Smooth muscle cell (in vitro differentiated cells): ENCODE measurements around the gene DSC1. TPM values are rescaled to one million over a fixed set of nuclear protein-coding genes. Genes with fewer than 3 reads are reported as not detected.

Experiments used
- DNase-seq: peaks from one replicate; lab custom pipeline; 2025; ENCODE audit not compliant: unreplicated experiment; lab: John Stamatoyannopoulos, UW
- H2AFZ ChIP-seq: fragments of 200-600 bp; sonication (generic); 2 replicates; pipeline ENCODE4 v1.6.0; 2016; ENCODE audit warnings: antibody characterized with exemption, low read depth, mild to moderate bottlenecking
- H3F3A ChIP-seq: fragments of 200-600 bp; sonication (generic); 2 replicates; pipeline ENCODE4 v1.6.0; 2017; ENCODE audit warnings: antibody characterized with exemption, low read depth
- H3K27ac ChIP-seq: fragments of 200-600 bp; sonication (generic); 2 replicates; pipeline ENCODE4 v1.5.1; 2016; ENCODE audit warnings: low read depth, mild to moderate bottlenecking
- H3K27me3 ChIP-seq: fragments of 200-600 bp; sonication (generic); 2 replicates; pipeline ENCODE4 v1.6.1; 2016; ENCODE audit warnings: low read depth, mild to moderate bottlenecking
- H3K36me3 ChIP-seq: fragments of 200-600 bp; sonication (generic); 2 replicates; pipeline ENCODE4 v1.5.1; 2016; ENCODE audit warnings: low read depth
- H3K4me1 ChIP-seq: fragments of 200-600 bp; sonication (generic); 2 replicates; pipeline ENCODE4 v1.5.1; 2016; ENCODE audit warnings: low read depth
- H3K4me2 ChIP-seq: fragments of 200-600 bp; sonication (generic); 2 replicates; pipeline ENCODE4 v1.6.0; 2016; ENCODE audit warnings: mild to moderate bottlenecking
- H3K4me3 ChIP-seq: fragments of 200-600 bp; sonication (generic); 2 replicates; pipeline ENCODE4 v1.5.1; 2016; ENCODE audit warnings: mild to moderate bottlenecking
- H3K79me2 ChIP-seq: fragments of 200-600 bp; sonication (generic); 2 replicates; pipeline ENCODE4 v1.6.0; 2016; ENCODE audit warnings: low read depth, mild to moderate bottlenecking
- H3K9ac ChIP-seq: fragments of 200-600 bp; sonication (generic); 2 replicates; pipeline ENCODE4 v1.6.0; 2016; ENCODE audit warnings: low read depth
- H3K9me3 ChIP-seq: fragments of 200-600 bp; sonication (generic); replicated peaks from 2 replicates; pipeline ENCODE4 v1.5.1; 2016; ENCODE audit warnings: low read depth
- H4K20me1 ChIP-seq: fragments of 200-600 bp; sonication (generic); 2 replicates; pipeline ENCODE4 v1.6.0; 2016; ENCODE audit warnings: low read depth
- WGBS: methylation state at CpG from one replicate; pipeline ENCODE4 v1.1.7; 2016; ENCODE audit warnings: low lambda C conversion rate; 5-methylcytosine and 5-hydroxymethylcytosine counted together
- polyA plus RNA-seq: library from polyadenylated mRNA; unstranded; fragments of >200 nt; fragmentation: Nextera tagmentation; extraction: Ambion mirVana; gene quantifications from 2 replicates; pipeline ENCODE4 v1.2.1, GENCODE V29; 2016
- total RNA-seq: library from RNA; depleted of rRNA; stranded (reverse); fragments of >200 nt; gene quantifications from 2 replicates; pipeline ENCODE4 v1.2.3, GENCODE V29; 2014
- TF ChIP-seq, protein P1 (sequence below): fragments of 200-600 bp; sonication (generic); IDR thresholded peaks from 2 replicates; pipeline ENCODE4 v1.5.1; 2017; ENCODE audit warnings: borderline replicate concordance, mild to moderate bottlenecking, antibody characterized with exemption; ENCODE audit not compliant: insufficient read depth, poor library complexity, severe bottlenecking

Gene DSC1
- total and polyA plus RNA-seq, 2 experiments from 2014 or later, result 5.0 to 54.7 TPM

DNA sequence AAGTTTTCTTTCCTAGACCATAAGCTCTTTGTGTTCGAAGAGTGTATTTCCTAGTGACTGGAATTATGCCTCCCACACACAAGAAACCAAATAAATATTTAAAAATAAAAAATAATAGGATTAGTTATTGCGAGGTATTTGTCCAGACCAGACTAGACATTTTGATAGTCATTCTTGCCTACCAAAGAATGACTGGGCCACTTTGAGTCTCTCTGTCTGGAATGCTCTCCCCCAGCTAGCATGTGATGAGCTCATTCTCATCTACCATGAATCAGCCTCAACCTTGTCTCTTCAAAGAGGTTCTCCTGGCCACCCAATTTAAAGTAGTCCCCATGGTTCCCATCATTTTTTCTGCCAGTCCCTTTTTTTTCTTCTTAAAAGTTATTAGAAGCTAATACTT is 13.9 kb upstream of the DSC1 start:
- H2AFZ ChIP-seq, result no peak overlapping the region
- H3K4me1 ChIP-seq, result no peaks in the 10 kb centered on the region
- H3K27ac ChIP-seq, result peak overlapping the region; percentile 67
- no peak overlapping the region for H3K4me3 ChIP-seq
- no peaks in the 10 kb centered on the region for H3K79me2 ChIP-seq
- no peaks in the 10 kb centered on the region for H3F3A ChIP-seq
- no peaks in the 10 kb centered on the region for H3K36me3 ChIP-seq
- no peaks in the 10 kb centered on the region for H3K27me3 ChIP-seq
- H3K4me2 ChIP-seq, result no peak overlapping the region
- TF ChIP-seq, protein P1, sequence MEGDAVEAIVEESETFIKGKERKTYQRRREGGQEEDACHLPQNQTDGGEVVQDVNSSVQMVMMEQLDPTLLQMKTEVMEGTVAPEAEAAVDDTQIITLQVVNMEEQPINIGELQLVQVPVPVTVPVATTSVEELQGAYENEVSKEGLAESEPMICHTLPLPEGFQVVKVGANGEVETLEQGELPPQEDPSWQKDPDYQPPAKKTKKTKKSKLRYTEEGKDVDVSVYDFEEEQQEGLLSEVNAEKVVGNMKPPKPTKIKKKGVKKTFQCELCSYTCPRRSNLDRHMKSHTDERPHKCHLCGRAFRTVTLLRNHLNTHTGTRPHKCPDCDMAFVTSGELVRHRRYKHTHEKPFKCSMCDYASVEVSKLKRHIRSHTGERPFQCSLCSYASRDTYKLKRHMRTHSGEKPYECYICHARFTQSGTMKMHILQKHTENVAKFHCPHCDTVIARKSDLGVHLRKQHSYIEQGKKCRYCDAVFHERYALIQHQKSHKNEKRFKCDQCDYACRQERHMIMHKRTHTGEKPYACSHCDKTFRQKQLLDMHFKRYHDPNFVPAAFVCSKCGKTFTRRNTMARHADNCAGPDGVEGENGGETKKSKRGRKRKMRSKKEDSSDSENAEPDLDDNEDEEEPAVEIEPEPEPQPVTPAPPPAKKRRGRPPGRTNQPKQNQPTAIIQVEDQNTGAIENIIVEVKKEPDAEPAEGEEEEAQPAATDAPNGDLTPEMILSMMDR, result no peak
- no peak for DNase-seq
- 56% methylated on average over 2 of the region's 2 CpGs for WGBS
- no peaks in the 10 kb centered on the region for H3K9me3 ChIP-seq
- H4K20me1 ChIP-seq, result no peaks in the 10 kb centered on the region
- H3K9ac ChIP-seq, result no peak overlapping the region

DNA sequence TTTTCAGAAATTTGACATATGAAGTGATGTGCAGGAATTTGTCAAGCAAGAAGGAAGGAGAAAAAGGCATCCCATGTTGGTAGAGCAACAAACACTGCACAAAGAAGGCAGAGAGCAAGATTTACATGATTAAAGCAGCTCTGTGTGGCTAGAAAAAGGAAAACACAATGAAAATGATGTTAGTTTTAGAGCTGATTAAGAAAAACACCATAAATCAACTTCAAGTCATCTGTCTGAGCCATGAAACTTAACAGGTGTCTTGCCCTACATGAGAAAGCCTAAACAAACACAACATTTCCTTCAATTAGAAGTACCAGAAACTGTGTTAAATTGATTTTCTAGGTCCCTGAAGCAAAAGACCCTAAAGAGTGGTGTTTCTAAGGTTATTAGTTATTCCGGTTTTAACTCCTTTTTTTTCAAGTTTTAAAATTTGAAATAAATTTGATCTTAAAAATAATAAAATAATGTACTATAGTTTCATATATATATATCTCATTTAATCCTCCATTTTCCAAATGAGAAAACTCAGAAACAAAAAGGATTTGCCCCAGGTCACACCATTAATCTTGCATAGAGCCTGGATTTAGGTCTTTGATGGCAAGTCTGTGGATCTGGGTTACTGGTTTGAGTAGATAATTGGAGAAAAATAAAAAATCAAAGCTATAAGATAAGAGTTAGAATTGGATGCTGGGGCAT is 8.6 kb upstream of the DSC1 start:
- TF ChIP-seq, protein P1, result no peak
- WGBS, result 90% methylated on average over 1 of the region's 1 CpG

GRCh38 chr18:31170335-31170734 is 7.7 kb upstream of the DSC1 start:
- TF ChIP-seq, protein P1, result no peak
- H3K36me3 ChIP-seq, result no peaks in the 10 kb centered on the region
- 85% methylated on average over 4 of the region's 4 CpGs for WGBS

More for the DNA sequence above, 8.6 kb upstream of the DSC1 start:
- no peaks in the 10 kb centered on the region for H3K27me3 ChIP-seq
- no peak for DNase-seq
- no peak overlapping the region for H3K4me2 ChIP-seq
- no peak overlapping the region for H2AFZ ChIP-seq
- no peak overlapping the region for H3K4me3 ChIP-seq
- no peaks in the 10 kb centered on the region for H3K9me3 ChIP-seq
- H3K79me2 ChIP-seq, result no peaks in the 10 kb centered on the region
- H3F3A ChIP-seq, result no peaks in the 10 kb centered on the region
- H3K27ac ChIP-seq, result no peak overlapping the region
- no peaks in the 10 kb centered on the region for H3K4me1 ChIP-seq
- no peak overlapping the region for H3K9ac ChIP-seq
- H4K20me1 ChIP-seq, result no peaks in the 10 kb centered on the region
- no peaks in the 10 kb centered on the region for H3K36me3 ChIP-seq

GRCh38 chr18:31162419-31162793 is 250 bp downstream of the DSC1 start:
- Histone ChIP-seq H3K36me3 (no peaks in the 10 kb centered on the region), H3K4me2 (peak overlapping the region; percentile 25), H3F3A (no peaks in the 10 kb centered on the region), H3K27me3 (no peaks in the 10 kb centered on the region), H3K4me3 (no peak overlapping the region), H3K9ac (no peak overlapping the region), H3K9me3 (no peaks in the 10 kb centered on the region), H3K27ac (peak overlapping the region; percentile 17), H3K4me1 (peaks cover 8% of the 10 kb centered on the region), H4K20me1 (no peaks in the 10 kb centered on the region), H3K79me2 (no peaks in the 10 kb centered on the region), H2AFZ (no peak overlapping the region)
- DNase-seq, result no peak
- TF ChIP-seq, protein P1, result no peak
- WGBS, result 78% methylated on average over 5 of the region's 5 CpGs

More at GRCh38 chr18:31170335-31170734, 7.7 kb upstream of the DSC1 start:
- Histone ChIP-seq H3K27me3 (no peaks in the 10 kb centered on the region), H3F3A (no peaks in the 10 kb centered on the region), H3K9me3 (no peaks in the 10 kb centered on the region), H3K4me3 (no peak overlapping the region), H3K9ac (no peak overlapping the region), H3K79me2 (no peaks in the 10 kb centered on the region), H3K4me1 (no peaks in the 10 kb centered on the region), H3K4me2 (no peak overlapping the region), H3K27ac (no peak overlapping the region), H4K20me1 (no peaks in the 10 kb centered on the region), H2AFZ (no peak overlapping the region)
- no peak for DNase-seq
